ENCODE results near the gene NOTCH3. TPM values are rescaled to one million over a fixed set of nuclear protein-coding genes. Genes with fewer than 3 reads are reported as not detected.
A peak's percentile ranks its signal among the peaks of the same experiment; 100 is the strongest.

The NOTCH3 gene
- total and polyA plus RNA-seq, 3 donors from 2014 or later, result 11.4 to 16.8 (median 16.1) TPM

DNA sequence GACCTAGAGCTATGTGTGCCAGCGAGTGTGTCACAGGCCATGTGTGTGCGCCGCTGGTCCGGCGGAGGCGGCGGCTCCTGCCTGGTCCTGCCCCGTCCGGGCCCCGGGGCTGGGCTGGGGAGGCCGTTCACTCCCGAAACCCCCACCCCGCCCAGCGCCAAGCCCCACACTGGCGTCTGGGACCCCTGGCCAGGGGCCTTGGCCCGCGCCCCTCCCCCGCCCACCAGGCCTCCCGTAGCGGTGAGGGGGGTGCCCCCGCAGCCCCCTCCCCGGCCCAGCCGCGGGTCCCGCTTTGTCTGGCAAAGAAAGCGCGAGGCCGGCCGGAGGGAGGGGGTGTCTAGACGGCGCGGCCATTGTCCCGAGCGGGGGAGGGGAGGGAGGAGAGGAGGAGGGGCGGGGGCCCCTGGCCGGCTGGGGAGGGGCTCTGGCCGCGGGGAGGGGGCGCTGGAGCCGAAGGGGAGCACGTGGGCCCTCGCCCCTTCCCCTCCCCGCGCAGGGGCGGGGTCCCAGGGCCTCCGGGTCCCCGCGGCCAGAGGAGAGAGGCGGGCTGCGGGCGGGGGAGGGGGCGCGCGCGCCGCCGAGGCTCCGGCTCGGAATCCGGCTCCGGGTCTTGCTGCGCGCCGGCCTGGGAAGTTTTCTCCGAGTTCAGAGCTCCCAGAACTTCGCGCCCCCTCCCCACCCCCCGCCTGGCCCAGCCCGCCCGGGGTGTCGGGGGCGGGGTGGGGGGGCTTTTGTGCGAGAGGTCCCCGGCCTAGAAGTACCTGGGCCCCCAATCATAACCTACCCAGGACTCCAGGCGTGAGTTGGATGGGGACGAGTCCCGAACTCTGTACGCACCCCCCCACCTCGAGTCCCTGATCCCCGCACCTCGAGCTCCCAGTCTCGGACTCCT is 888 bp downstream of the NOTCH3 start:
- DNase-seq, result peak; percentile 57
- 2 to 6% methylated on average over 7 to 43 of the region's 82 CpGs for WGBS, 2 donors

DNA sequence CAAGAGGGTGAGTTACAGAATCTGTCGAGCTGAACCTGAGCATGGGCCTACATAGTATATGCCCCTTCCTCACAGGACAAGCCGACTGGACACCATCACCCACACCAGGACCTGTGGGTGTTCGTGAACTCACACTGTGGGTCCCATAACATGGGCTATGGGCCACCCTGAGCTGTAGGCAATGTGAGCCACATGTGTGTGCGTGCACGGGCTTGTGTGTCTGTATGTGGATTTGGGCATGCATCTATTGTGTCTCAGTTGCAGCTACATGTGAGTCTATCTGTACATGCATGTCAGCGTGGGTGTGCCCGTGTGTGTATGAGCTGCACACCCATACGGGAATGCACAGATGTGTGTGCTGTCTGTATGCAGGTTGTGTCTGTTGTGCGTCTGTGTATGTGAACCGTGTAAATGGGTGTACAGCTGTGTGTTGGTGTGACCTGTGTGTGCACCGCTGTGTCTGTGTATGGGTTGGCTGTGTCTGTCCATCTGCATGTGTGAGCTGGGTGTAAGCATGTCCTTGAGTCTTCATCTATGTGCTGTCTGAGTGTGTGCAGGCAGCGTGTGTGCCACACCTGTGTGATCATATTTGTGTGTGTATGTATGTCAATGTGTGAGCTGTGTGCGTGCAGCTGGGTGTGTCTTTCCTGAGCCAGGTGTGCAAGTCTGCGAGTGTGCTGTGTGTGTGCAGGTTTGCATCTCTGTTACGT is 1.7 kb downstream of the NOTCH3 start:
- no peak for TF ChIP-seq POLR2A (IDR thresholded peaks at IDR 0.05)
- TF ChIP-seq, protein P1, sequence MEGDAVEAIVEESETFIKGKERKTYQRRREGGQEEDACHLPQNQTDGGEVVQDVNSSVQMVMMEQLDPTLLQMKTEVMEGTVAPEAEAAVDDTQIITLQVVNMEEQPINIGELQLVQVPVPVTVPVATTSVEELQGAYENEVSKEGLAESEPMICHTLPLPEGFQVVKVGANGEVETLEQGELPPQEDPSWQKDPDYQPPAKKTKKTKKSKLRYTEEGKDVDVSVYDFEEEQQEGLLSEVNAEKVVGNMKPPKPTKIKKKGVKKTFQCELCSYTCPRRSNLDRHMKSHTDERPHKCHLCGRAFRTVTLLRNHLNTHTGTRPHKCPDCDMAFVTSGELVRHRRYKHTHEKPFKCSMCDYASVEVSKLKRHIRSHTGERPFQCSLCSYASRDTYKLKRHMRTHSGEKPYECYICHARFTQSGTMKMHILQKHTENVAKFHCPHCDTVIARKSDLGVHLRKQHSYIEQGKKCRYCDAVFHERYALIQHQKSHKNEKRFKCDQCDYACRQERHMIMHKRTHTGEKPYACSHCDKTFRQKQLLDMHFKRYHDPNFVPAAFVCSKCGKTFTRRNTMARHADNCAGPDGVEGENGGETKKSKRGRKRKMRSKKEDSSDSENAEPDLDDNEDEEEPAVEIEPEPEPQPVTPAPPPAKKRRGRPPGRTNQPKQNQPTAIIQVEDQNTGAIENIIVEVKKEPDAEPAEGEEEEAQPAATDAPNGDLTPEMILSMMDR (IDR thresholded peaks at IDR 0.05), result no peak
- no peak for DNase-seq
- H3K4me1 ChIP-seq, result peaks cover 10% of the 10 kb centered on the region
- no peaks in the 10 kb centered on the region for H3K9me3 ChIP-seq
- WGBS, 2 donors, result 57 to 72% methylated on average over 13 to 15 of the region's 15 CpGs
- no peaks in the 10 kb centered on the region for H3K27me3 ChIP-seq
- peak overlapping the region in 1 of 2 donors; percentile 54 for H3K27ac ChIP-seq
- no peaks in the 10 kb centered on the region for H3K36me3 ChIP-seq (ENCODE audit: low read depth, missing control alignments)
- intact Hi-C loops (cut with DNase I; ENCODE audit: low total_unique reads), result no loop called here
- peak overlapping the region in 1 of 2 donors; percentile 61 for H3K4me3 ChIP-seq

More for the DNA sequence above, 888 bp downstream of the NOTCH3 start:
- Histone ChIP-seq H3K9me3 (no peaks in the 10 kb centered on the region), H3K27ac (peak overlapping the region; percentile 54 to 59), H3K4me1 (peaks cover 9% of the 10 kb centered on the region), H3K27me3 (no peaks in the 10 kb centered on the region), H3K36me3 (ENCODE audit: low read depth, missing control alignments) (no peaks in the 10 kb centered on the region), H3K4me3 (peak overlapping the region; percentile 58 to 61)
- TF ChIP-seq, protein P1 (IDR thresholded peaks at IDR 0.05), result no peak
- intact Hi-C loops (cut with DNase I; ENCODE audit: low total_unique reads), result no loop called here

DNA sequence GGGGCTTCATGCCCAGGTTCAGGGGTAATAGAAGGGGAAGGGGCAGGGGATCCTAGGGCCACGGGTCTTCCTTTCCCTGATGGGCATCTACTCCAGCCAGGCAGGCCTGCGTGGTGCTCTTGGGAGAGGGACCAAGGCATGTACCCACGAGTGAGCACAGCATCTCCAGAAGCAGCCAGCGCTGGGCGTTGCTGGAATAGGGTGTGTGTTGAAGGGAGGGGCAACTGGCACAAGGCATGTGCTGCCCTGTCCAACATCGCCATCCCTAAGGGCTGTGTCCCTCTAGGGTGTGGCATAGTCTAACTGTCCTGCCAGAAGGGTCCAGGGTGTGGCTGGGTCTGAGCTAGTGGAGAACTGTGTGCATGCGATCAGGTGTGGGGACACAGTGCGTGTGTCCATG is 2.9 kb downstream of the NOTCH3 start:
- H3K27ac ChIP-seq, result no peak overlapping the region

DNA sequence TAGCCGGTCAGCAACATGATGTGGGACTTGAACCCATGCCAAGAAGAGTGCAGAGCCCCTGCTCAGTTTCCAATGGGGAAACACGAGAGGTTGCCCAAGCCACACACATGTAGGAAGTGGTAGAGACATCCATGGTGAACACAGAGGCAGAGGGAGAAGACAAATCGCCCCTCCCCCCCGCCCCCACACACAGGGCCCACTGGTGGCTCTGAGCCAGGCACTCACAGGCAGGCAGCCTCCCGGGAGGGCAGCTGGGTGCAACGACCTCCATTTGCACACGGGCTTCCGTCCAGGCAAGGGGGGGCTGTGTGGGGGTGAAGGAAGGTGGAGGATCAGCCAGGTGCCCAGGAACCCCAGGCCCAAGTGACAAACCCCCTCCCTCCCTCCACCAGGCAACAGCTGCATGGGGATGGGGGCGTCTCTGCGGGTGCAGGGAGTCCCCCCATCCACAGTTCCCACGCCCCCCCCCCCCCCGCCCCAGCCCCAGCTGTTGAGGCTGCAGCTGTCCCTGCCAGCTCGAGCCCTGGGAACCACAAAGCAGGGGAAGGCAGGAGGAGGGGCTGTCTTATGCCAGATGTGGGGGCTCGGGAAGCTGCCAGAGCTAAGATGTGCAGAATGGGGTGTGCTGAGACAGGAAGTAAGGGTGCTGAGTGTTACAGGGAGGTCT is 3.4 kb downstream of the NOTCH3 start:
- DNase-seq, result no peak
- H3K4me1 ChIP-seq, result peaks cover 10% of the 10 kb centered on the region
- H3K27me3 ChIP-seq, result no peaks in the 10 kb centered on the region

More for the DNA sequence above, 2.9 kb downstream of the NOTCH3 start:
- no peaks in the 10 kb centered on the region for H3K9me3 ChIP-seq
- intact Hi-C loops (cut with DNase I; ENCODE audit: low total_unique reads), result no loop called here
- WGBS, 2 donors, result 44 to 50% methylated on average over 4 to 8 of the region's 8 CpGs
- no peak for DNase-seq
- peaks cover 10% of the 10 kb centered on the region for H3K4me1 ChIP-seq
- no peaks in the 10 kb centered on the region for H3K36me3 ChIP-seq (ENCODE audit: low read depth, missing control alignments)
- H3K4me3 ChIP-seq, result no peak overlapping the region
- TF ChIP-seq, protein P1 (IDR thresholded peaks at IDR 0.05), result no peak
- TF ChIP-seq POLR2A (IDR thresholded peaks at IDR 0.05), result no peak
- H3K27me3 ChIP-seq, result no peaks in the 10 kb centered on the region

More for the DNA sequence above, 3.4 kb downstream of the NOTCH3 start:
- Histone ChIP-seq H3K27ac (no peak overlapping the region), H3K36me3 (ENCODE audit: low read depth, missing control alignments) (no peaks in the 10 kb centered on the region), H3K9me3 (no peaks in the 10 kb centered on the region), H3K4me3 (no peak overlapping the region)
- intact Hi-C loops (cut with DNase I; ENCODE audit: low total_unique reads), result no loop called here
- WGBS, 2 donors, result 16 to 28% methylated on average over 9 to 14 of the region's 14 CpGs
- TF ChIP-seq, protein P1 (IDR thresholded peaks at IDR 0.05), result no peak
- no peak for TF ChIP-seq POLR2A (IDR thresholded peaks at IDR 0.05)
